ENCODE measurements around the gene MCTP1.

The MCTP1 gene

GRCh38 chr5:94747371-94747770, 537.5 kb downstream of the MCTP1 start:
- DNase-seq: no peak

GRCh38 chr5:94746731-94747124, 538.2 kb downstream of the MCTP1 start:
- no peak for DNase-seq

GRCh38 chr5:94745786-94746730, 538.8 kb downstream of the MCTP1 start:
- no peak for DNase-seq

- DNase-seq: no peak
Observed at GRCh38 chr5:94744906-94745305, 540.0 kb downstream of the MCTP1 start.

GRCh38 chr5:94742852-94743251, 542.0 kb downstream of the MCTP1 start:
- no peak for DNase-seq

- DNase-seq: no peak
Observed at GRCh38 chr5:94740286-94740685, 544.6 kb downstream of the MCTP1 start.

- DNase-seq: no peak
Observed at GRCh38 chr5:94736498-94736897, 548.4 kb downstream of the MCTP1 start.

- DNase-seq: no peak
Observed at GRCh38 chr5:94731471-94731870, 553.4 kb downstream of the MCTP1 start.

GRCh38 chr5:94725142-94725541, 559.8 kb downstream of the MCTP1 start:
- no peak for DNase-seq

GRCh38 chr5:94715768-94716167, 569.1 kb downstream of the MCTP1 start:
- DNase-seq: peak; percentile 17

GRCh38 chr5:94711785-94712184, 573.1 kb downstream of the MCTP1 start:
- no peak for DNase-seq

GRCh38 chr5:94709277-94709676, 575.6 kb downstream of the MCTP1 start:
- DNase-seq: no peak

GRCh38 chr5:94707359-94707758, 577.5 kb downstream of the MCTP1 start:
- DNase-seq: peak; percentile 20

- no peak for DNase-seq
Observed at GRCh38 chr5:94705427-94705826, 579.5 kb downstream of the MCTP1 start.

GRCh38 chr5:94702729-94703128, 582.2 kb downstream of the MCTP1 start:
- no peak for DNase-seq

GRCh38 chr5:94700592-94700991, 584.3 kb downstream of the MCTP1 start:
- DNase-seq: no peak

- no peak for DNase-seq
Observed at GRCh38 chr5:94699562-94699961, 585.3 kb downstream of the MCTP1 start.

GRCh38 chr5:94698197-94698596, 586.7 kb downstream of the MCTP1 start:
- no peak for DNase-seq

GRCh38 chr5:94694671-94695070, 590.2 kb downstream of the MCTP1 start:
- no peak for DNase-seq

- no peak for DNase-seq
Observed at GRCh38 chr5:94693845-94694370, 591.0 kb downstream of the MCTP1 start.

GRCh38 chr5:94693043-94693822, 591.7 kb downstream of the MCTP1 start:
- DNase-seq: peak; percentile 93

- DNase-seq: no peak
Observed at GRCh38 chr5:94692581-94692980, 592.3 kb downstream of the MCTP1 start.

- DNase-seq: peak; percentile 36
Observed at GRCh38 chr5:94691949-94692348, 592.9 kb downstream of the MCTP1 start.

GRCh38 chr5:94691291-94691690, 593.6 kb downstream of the MCTP1 start:
- DNase-seq: no peak
